ENCODE measurements around the gene SHB.

The SHB gene

GRCh38 chr9:38009990-38010389, 59.0 kb downstream of the SHB start:
- TF ChIP-seq ZNF24 (tag by site-specific recombination; IDR thresholded peaks at IDR 0.05) (no peak), ZNF664 (tag by site-specific recombination; IDR thresholded peaks at IDR 0.05) (0 out of 2 replicates have a peak, but pooled peaks have one; percentile 22)
- H3K4me3 ChIP-seq (ENCODE audit: low read depth, low read length): no peak overlapping the region
- no peaks in the 10 kb centered on the region for H3K9me3 ChIP-seq (ENCODE audit: control insufficient read depth, insufficient read depth, low read depth, low read length)
- peaks cover 5% of the 10 kb centered on the region; the same call in 1 of the 2 replicates for H3K4me1 ChIP-seq (ENCODE audit: control insufficient read depth, insufficient read depth, low read length)
- CTCF ChIA-PET: interaction anchor here (0.7 kb wide), 1 partner anchor 15 kb away, joined by 3 read pairs; no protein-coding TSS in a partner anchor
- POLR2A ChIA-PET: no interaction called here
- H3K36me3 ChIP-seq (ENCODE audit: control insufficient read depth in 2 of 2, insufficient read depth in 1 of 2, low read length in 2 of 2): peaks cover 0 to 49% of the 10 kb centered on the region in 2 experiments; a peak in 1 of 3 replicates
- no peak overlapping the region for H3K27ac ChIP-seq (ENCODE audit: extremely low read depth, low read depth, low read length)

- Histone ChIP-seq H3K9me3 (ENCODE audit: control insufficient read depth, insufficient read depth, low read depth, low read length) (no peaks in the 10 kb centered on the region), H3K4me1 (ENCODE audit: control insufficient read depth, insufficient read depth, low read length) (peaks cover 5% of the 10 kb centered on the region; the same call in 1 of the 2 replicates), H3K4me3 (ENCODE audit: low read depth, low read length) (no peak overlapping the region), H3K27ac (ENCODE audit: extremely low read depth, low read depth, low read length) (no peak overlapping the region), H3K36me3 (ENCODE audit: control insufficient read depth in 2 of 2, insufficient read depth in 1 of 2, low read length in 2 of 2) (peaks cover 0 to 45% of the 10 kb centered on the region in 2 experiments; a peak in 1 of 3 replicates)
- TF ChIP-seq ZNF654 (tag by site-specific recombination; IDR thresholded peaks at IDR 0.05; ENCODE audit: low read depth) (no peak), ZNF549 (tag by site-specific recombination; IDR thresholded peaks at IDR 0.05) (no peak), ZNF660 (tag by site-specific recombination; IDR thresholded peaks at IDR 0.05) (no peak), ZBTB49 (tag by site-specific recombination; IDR thresholded peaks at IDR 0.05; ENCODE audit: low read depth) (no peak), ZSCAN5A (tag by site-specific recombination; IDR thresholded peaks at IDR 0.05) (no peak), ZNF837 (tag by site-specific recombination; IDR thresholded peaks at IDR 0.05) (no peak), ZNF175 (tag by site-specific recombination; IDR thresholded peaks at IDR 0.05) (no peak), ZNF138 (tag by site-specific recombination; IDR thresholded peaks at IDR 0.05; ENCODE audit: borderline replicate concordance) (no peak), PATZ1 (tag by site-specific recombination; IDR thresholded peaks at IDR 0.05) (no peak), ZNF791 (tag by site-specific recombination; IDR thresholded peaks at IDR 0.05) (no peak), ZBTB21 (tag by site-specific recombination; IDR thresholded peaks at IDR 0.05) (no peak), PRDM6 (tag by site-specific recombination; IDR thresholded peaks at IDR 0.05) (no peak), ZNF362 (tag by site-specific recombination; IDR thresholded peaks at IDR 0.05) (no peak), ZNF670 (tag by site-specific recombination; IDR thresholded peaks at IDR 0.05; ENCODE audit: low read depth) (no peak), ZNF544 (tag by site-specific recombination; IDR thresholded peaks at IDR 0.05) (no peak), ZNF785 (tag by site-specific recombination; IDR thresholded peaks at IDR 0.05) (no peak), KLF9 (tag by site-specific recombination; IDR thresholded peaks at IDR 0.05; ENCODE audit: low read depth) (no peak), ZNF513 (tag by site-specific recombination; IDR thresholded peaks at IDR 0.05) (no peak)
- ChIA-PET CTCF (interaction anchor here (0.5 to 1.2 kb wide), 2 partner anchors 89 to 254 kb away, joined by 3 read pairs; no protein-coding TSS in a partner anchor), POLR2A (interaction anchor here (0.6 to 1.7 kb wide), 3 partner anchors 15 to 55 kb away, joined by 3 to 6 read pairs (median 4); no protein-coding TSS in a partner anchor)
Measured at GRCh38 chr9:38009035-38009501, 60.0 kb downstream of the SHB start.
